HEK293 (cell line): ENCODE data around the gene PTP4A2.

Experiments used
- INSM2 ChIP-seq: fragments of 450-650 bp; formaldehyde crosslinking; IDR thresholded peaks from 2 replicates; pipeline ENCODE4 v1.5.1; 2016; ENCODE audit warnings: missing biosample characterization, missing genetic modification characterization
- OSR2 ChIP-seq: fragments of 450-650 bp; formaldehyde crosslinking; IDR thresholded peaks from 2 replicates; pipeline ENCODE4 v1.5.1; 2016; ENCODE audit warnings: missing biosample characterization, missing genetic modification characterization
- PRDM4 ChIP-seq: fragments of 450-650 bp; formaldehyde crosslinking; IDR thresholded peaks from 2 replicates; pipeline ENCODE4 v1.5.1; 2017; ENCODE audit warnings: missing biosample characterization, missing genetic modification characterization
- SALL2 ChIP-seq: fragments of 450-650 bp; formaldehyde crosslinking; IDR thresholded peaks from 2 replicates; pipeline ENCODE4 v1.5.0; 2017; ENCODE audit warnings: missing biosample characterization, mild to moderate bottlenecking, missing genetic modification characterization, borderline replicate concordance
- SCRT2 ChIP-seq: fragments of 450-650 bp; formaldehyde crosslinking; IDR thresholded peaks from 2 replicates; pipeline ENCODE4 v1.5.1; 2016; ENCODE audit warnings: missing biosample characterization, missing genetic modification characterization
- TRIM28 ChIP-seq: IDR thresholded peaks from 2 replicates; pipeline ENCODE4 v1.6.1; 2011; ENCODE audit warnings: low read length, control low read depth, borderline replicate concordance
- TSHZ1 ChIP-seq: fragments of 450-650 bp; formaldehyde crosslinking; IDR thresholded peaks from 2 replicates; pipeline ENCODE4 v1.5.1; 2016; ENCODE audit warnings: missing biosample characterization, missing genetic modification characterization, borderline replicate concordance
- WT1 ChIP-seq: fragments of 450-650 bp; formaldehyde crosslinking; IDR thresholded peaks from 2 replicates; pipeline ENCODE4 v1.5.1; 2016; ENCODE audit warnings: missing biosample characterization, missing genetic modification characterization
- ZBTB1 ChIP-seq: fragments of 450-650 bp; formaldehyde crosslinking; IDR thresholded peaks from 2 replicates; pipeline ENCODE4 v1.5.1; 2016; ENCODE audit warnings: missing biosample characterization, missing genetic modification characterization
- ZBTB20 ChIP-seq: fragments of 450-650 bp; formaldehyde crosslinking; IDR thresholded peaks from 2 replicates; pipeline ENCODE4 v1.5.1; 2016; ENCODE audit warnings: missing biosample characterization, missing genetic modification characterization
- ZIC2 ChIP-seq: fragments of 450-650 bp; formaldehyde crosslinking; IDR thresholded peaks from 2 replicates; pipeline ENCODE4 v1.5.1; 2016; ENCODE audit warnings: missing biosample characterization, missing genetic modification characterization
- ZNF133 ChIP-seq: fragments of 450-650 bp; formaldehyde crosslinking; IDR thresholded peaks from 2 replicates; pipeline ENCODE4 v1.5.1; 2016; ENCODE audit warnings: missing biosample characterization, missing genetic modification characterization
- ZNF184 ChIP-seq: fragments of 450-650 bp; IDR thresholded peaks from 2 replicates; pipeline ENCODE4 v1.5.1; 2018; ENCODE audit warnings: missing biosample characterization, mild to moderate bottlenecking, missing genetic modification characterization
- ZNF2 ChIP-seq: fragments of 450-650 bp; formaldehyde crosslinking; IDR thresholded peaks from 2 replicates; pipeline ENCODE4 v1.5.1; 2016; ENCODE audit warnings: missing biosample characterization, missing genetic modification characterization
- ZNF223 ChIP-seq: fragments of 450-650 bp; formaldehyde crosslinking; IDR thresholded peaks from 2 replicates; pipeline ENCODE4 v1.5.1; 2016; ENCODE audit warnings: missing biosample characterization, missing genetic modification characterization
- ZNF23 ChIP-seq: fragments of 450-650 bp; formaldehyde crosslinking; IDR thresholded peaks from 2 replicates; pipeline ENCODE4 v1.5.1; 2016; ENCODE audit warnings: missing biosample characterization, missing genetic modification characterization, borderline replicate concordance
- ZNF24 ChIP-seq: fragments of 450-650 bp; formaldehyde crosslinking; IDR thresholded peaks from 2 replicates; pipeline ENCODE4 v1.5.1; 2016; ENCODE audit warnings: missing biosample characterization, missing genetic modification characterization
- ZNF266 ChIP-seq: fragments of 450-650 bp; formaldehyde crosslinking; IDR thresholded peaks from 2 replicates; pipeline ENCODE4 v1.5.1; 2016; ENCODE audit warnings: missing biosample characterization, missing genetic modification characterization, low read depth
- ZNF362 ChIP-seq: fragments of 450-650 bp; formaldehyde crosslinking; IDR thresholded peaks from 2 replicates; pipeline ENCODE4 v1.5.1; 2016; ENCODE audit warnings: missing biosample characterization, missing genetic modification characterization
- ZNF404 ChIP-seq: fragments of 450-650 bp; formaldehyde crosslinking; IDR thresholded peaks from 2 replicates; pipeline ENCODE4 v1.5.1; 2017; ENCODE audit warnings: missing biosample characterization, missing genetic modification characterization
- ZNF585B ChIP-seq: fragments of 450-650 bp; formaldehyde crosslinking; IDR thresholded peaks from 2 replicates; pipeline ENCODE4 v1.5.1; 2016; ENCODE audit warnings: missing biosample characterization, missing genetic modification characterization
- ZNF600 ChIP-seq: fragments of 450-650 bp; formaldehyde crosslinking; IDR thresholded peaks from 2 replicates; pipeline ENCODE4 v1.5.1; 2016; ENCODE audit warnings: missing biosample characterization, missing genetic modification characterization
- ZNF610 ChIP-seq: fragments of 450-650 bp; formaldehyde crosslinking; IDR thresholded peaks from 2 replicates; pipeline ENCODE4 v1.5.1; 2016; ENCODE audit warnings: missing biosample characterization, missing genetic modification characterization, borderline replicate concordance
- ZNF623 ChIP-seq: fragments of 450-650 bp; formaldehyde crosslinking; IDR thresholded peaks from 2 replicates; pipeline ENCODE4 v1.5.1; 2016; ENCODE audit warnings: missing biosample characterization, missing genetic modification characterization
- ZNF629 ChIP-seq: fragments of 450-650 bp; formaldehyde crosslinking; IDR thresholded peaks from 2 replicates; pipeline ENCODE4 v1.5.1; 2017; ENCODE audit warnings: missing biosample characterization, missing genetic modification characterization
- ZNF645 ChIP-seq: fragments of 450-650 bp; formaldehyde crosslinking; IDR thresholded peaks from 2 replicates; pipeline ENCODE4; 2016; ENCODE audit warnings: missing biosample characterization, missing genetic modification characterization
- ZNF658 ChIP-seq: fragments of 450-650 bp; formaldehyde crosslinking; IDR thresholded peaks from 2 replicates; pipeline ENCODE4; 2016; ENCODE audit warnings: missing biosample characterization, missing genetic modification characterization
- ZNF670 ChIP-seq: fragments of 450-650 bp; formaldehyde crosslinking; IDR thresholded peaks from 2 replicates; pipeline ENCODE4 v1.5.1; 2016; ENCODE audit warnings: missing biosample characterization, missing genetic modification characterization, low read depth
- ZNF747 ChIP-seq: fragments of 450-650 bp; formaldehyde crosslinking; IDR thresholded peaks from 2 replicates; pipeline ENCODE4 v1.5.1; 2016; ENCODE audit warnings: missing biosample characterization, missing genetic modification characterization
- ZNF76 ChIP-seq: fragments of 450-650 bp; formaldehyde crosslinking; IDR thresholded peaks from 2 replicates; pipeline ENCODE4; 2016; ENCODE audit warnings: low read depth, missing biosample characterization, missing genetic modification characterization, borderline replicate concordance
- ZNF785 ChIP-seq: fragments of 450-650 bp; formaldehyde crosslinking; IDR thresholded peaks from 2 replicates; pipeline ENCODE4 v1.5.1; 2016; ENCODE audit warnings: missing biosample characterization, missing genetic modification characterization
- ZNF843 ChIP-seq: fragments of 450-650 bp; formaldehyde crosslinking; IDR thresholded peaks from 2 replicates; pipeline ENCODE4 v1.5.1; 2016; ENCODE audit warnings: missing biosample characterization, missing genetic modification characterization

Gene PTP4A2

GRCh38 chr1:31897526-31898100 is 40.6 kb downstream of the PTP4A2 start (continued):
- TF ChIP-seq SCRT2 (tag by site-specific recombination) = no peak
- 0 out of 2 replicates have a peak, but pooled peaks have one; percentile 11 for TF ChIP-seq ZNF76 (tag by site-specific recombination)
- peak; percentile 86 for TF ChIP-seq OSR2 (tag by site-specific recombination)
- TF ChIP-seq ZNF785 = no peak
- TF ChIP-seq ZNF133 (tag by site-specific recombination) = peak; percentile 92
- 0 out of 2 replicates have a peak, but pooled peaks have one; percentile 16 for TF ChIP-seq ZNF610 (tag by site-specific recombination)
- no peak for TF ChIP-seq ZNF645 (tag by site-specific recombination)
- TF ChIP-seq ZBTB20 (tag by site-specific recombination) = 0 out of 2 replicates have a peak, but pooled peaks have one; percentile 21
- no peak for TF ChIP-seq ZNF223
- peak; percentile 44; the same call in 1 of the 2 replicates for TF ChIP-seq TRIM28
- no peak for TF ChIP-seq SALL2 (tag by site-specific recombination)
- TF ChIP-seq PRDM4 (tag by site-specific recombination) = 0 out of 2 replicates have a peak, but pooled peaks have one; percentile 51
- TF ChIP-seq ZNF184 (tag by site-specific recombination) = 0 out of 2 replicates have a peak, but pooled peaks have one; percentile 58
- TF ChIP-seq TSHZ1 (tag by site-specific recombination) = peak; percentile 69; the same call in 1 of the 2 replicates
- peak; percentile 100 for TF ChIP-seq ZNF266 (tag by site-specific recombination)
- peak; percentile 74 for TF ChIP-seq ZNF629 (tag by site-specific recombination)
- TF ChIP-seq ZNF23 = no peak
- TF ChIP-seq ZNF623 (tag by site-specific recombination) = no peak
- no peak for TF ChIP-seq ZNF670 (tag by site-specific recombination)
- TF ChIP-seq INSM2 = peak; percentile 86
- 0 out of 2 replicates have a peak, but pooled peaks have one; percentile 52 for TF ChIP-seq ZNF600 (tag by site-specific recombination)
- TF ChIP-seq ZBTB1 (tag by site-specific recombination) = no peak
- TF ChIP-seq ZNF362 (tag by site-specific recombination) = peak; percentile 82; the same call in 1 of the 2 replicates
- no peak for TF ChIP-seq ZNF658
- TF ChIP-seq ZNF843 = peak; percentile 90
- peak; percentile 90 for TF ChIP-seq ZNF2 (tag by site-specific recombination)
- TF ChIP-seq ZNF585B (tag by site-specific recombination) = no peak
- TF ChIP-seq ZNF404 (tag by site-specific recombination) = no peak
- peak; percentile 74; the same call in 1 of the 2 replicates for TF ChIP-seq ZNF24 (tag by site-specific recombination)
- no peak for TF ChIP-seq ZNF747 (tag by site-specific recombination)
- no peak for TF ChIP-seq WT1 (tag by site-specific recombination)
- no peak for TF ChIP-seq ZIC2 (tag by site-specific recombination)
